A673 (cell line): ENCODE results near the gene EFCAB7.

ENCODE experiments used
- EZH2 ChIP-seq: fragments of 200-600 bp; sonication (generic); IDR thresholded peaks from 2 replicates; pipeline ENCODE4 v1.6.1; 2017; ENCODE audit warnings: borderline replicate concordance, low read depth, mild to moderate bottlenecking, mixed read lengths, antibody characterized with exemption, low read length; ENCODE audit not compliant: poor library complexity, severe bottlenecking
- TF ChIP-seq, protein P1 (sequence below): fragments of 300-800, 200-600 bp; sonication (generic); conservative IDR thresholded peaks from 2 replicates; pipeline ENCODE4 v1.5.1; 2017; ENCODE audit warnings: low read depth, mild to moderate bottlenecking, antibody characterized with exemption, low read length, moderate library complexity, mixed read lengths

DNA sequence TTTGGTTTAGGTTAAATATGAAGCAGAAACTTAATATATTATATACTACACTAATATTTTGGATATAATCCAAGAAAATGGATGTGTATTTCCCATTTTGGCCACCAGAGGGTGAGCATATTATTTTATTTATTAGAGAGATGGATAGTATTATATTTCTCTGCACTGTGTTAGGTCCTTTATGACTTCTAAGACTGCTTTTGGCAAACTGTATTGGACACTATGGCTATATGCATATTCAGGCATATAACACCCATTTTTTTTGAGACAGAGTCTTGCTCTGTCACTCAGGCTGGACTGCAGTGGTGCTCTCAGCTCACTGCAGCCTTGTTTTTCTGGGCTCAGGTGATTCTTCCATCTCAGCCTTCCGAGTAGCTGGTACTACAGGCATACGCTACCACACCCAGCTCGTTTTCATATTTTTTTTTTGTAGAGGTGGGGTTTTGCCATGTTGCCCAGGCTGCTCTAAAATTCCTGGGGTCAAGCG lies 52.1 kb downstream of the EFCAB7 start:
- TF ChIP-seq, protein P1, sequence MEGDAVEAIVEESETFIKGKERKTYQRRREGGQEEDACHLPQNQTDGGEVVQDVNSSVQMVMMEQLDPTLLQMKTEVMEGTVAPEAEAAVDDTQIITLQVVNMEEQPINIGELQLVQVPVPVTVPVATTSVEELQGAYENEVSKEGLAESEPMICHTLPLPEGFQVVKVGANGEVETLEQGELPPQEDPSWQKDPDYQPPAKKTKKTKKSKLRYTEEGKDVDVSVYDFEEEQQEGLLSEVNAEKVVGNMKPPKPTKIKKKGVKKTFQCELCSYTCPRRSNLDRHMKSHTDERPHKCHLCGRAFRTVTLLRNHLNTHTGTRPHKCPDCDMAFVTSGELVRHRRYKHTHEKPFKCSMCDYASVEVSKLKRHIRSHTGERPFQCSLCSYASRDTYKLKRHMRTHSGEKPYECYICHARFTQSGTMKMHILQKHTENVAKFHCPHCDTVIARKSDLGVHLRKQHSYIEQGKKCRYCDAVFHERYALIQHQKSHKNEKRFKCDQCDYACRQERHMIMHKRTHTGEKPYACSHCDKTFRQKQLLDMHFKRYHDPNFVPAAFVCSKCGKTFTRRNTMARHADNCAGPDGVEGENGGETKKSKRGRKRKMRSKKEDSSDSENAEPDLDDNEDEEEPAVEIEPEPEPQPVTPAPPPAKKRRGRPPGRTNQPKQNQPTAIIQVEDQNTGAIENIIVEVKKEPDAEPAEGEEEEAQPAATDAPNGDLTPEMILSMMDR = peak; percentile 77
- no peak for TF ChIP-seq EZH2
